Activated CD4-positive, CD25-positive, alpha-beta regulatory T cell (primary cell): Measurements from ENCODE around the gene TRABD.

Experiments used
- DNase-seq, 4 experiments: peaks; one replicate each; lab custom pipeline; 2025; lab: John Stamatoyannopoulos, UW

The TRABD gene

GRCh38 chr22:50186761-50187523 is 1.2 kb downstream of the TRABD start:
- no peak for DNase-seq

- DNase-seq: no peak
These were observed 2.6 kb downstream of the TRABD start for GRCh38 chr22:50188356-50188755.

- no peak for DNase-seq
These were observed 3.6 kb downstream of the TRABD start for GRCh38 chr22:50189184-50189848.

GRCh38 chr22:50189849-50190181 is 4.1 kb downstream of the TRABD start:
- no peak for DNase-seq

- peak; percentile 53 to 72 (median 64) for DNase-seq
These were observed 4.6 kb downstream of the TRABD start for GRCh38 chr22:50190182-50190940.

GRCh38 chr22:50190941-50191741 is 5.4 kb downstream of the TRABD start:
- DNase-seq: peak; percentile 46 to 76 (median 68)

GRCh38 chr22:50192436-50193204 is 6.9 kb downstream of the TRABD start:
- DNase-seq: peak in 2 of 4 experiments; percentile 51 to 53

GRCh38 chr22:50193621-50194020 is 7.9 kb downstream of the TRABD start:
- DNase-seq: no peak

GRCh38 chr22:50194037-50194805 is 8.5 kb downstream of the TRABD start:
- no peak for DNase-seq

- DNase-seq: no peak
These were observed 10.5 kb downstream of the TRABD start for GRCh38 chr22:50196256-50196655.

- DNase-seq: no peak
These were observed 11.5 kb downstream of the TRABD start for GRCh38 chr22:50197000-50197800.

- no peak for DNase-seq
These were observed 12.3 kb downstream of the TRABD start for GRCh38 chr22:50197856-50198623.

GRCh38 chr22:50198624-50199017 is 12.9 kb downstream of the TRABD start:
- DNase-seq: no peak

- DNase-seq: no peak
These were observed 13.6 kb downstream of the TRABD start for GRCh38 chr22:50199251-50199721.

- no peak for DNase-seq
These were observed 14.2 kb downstream of the TRABD start for GRCh38 chr22:50199829-50200460.

- peak; percentile 86 to 95 (median 92) for DNase-seq
These were observed 14.9 kb downstream of the TRABD start, which contains the start of gene SELENOO for GRCh38 chr22:50200461-50201190. Gene SELENOO (plus strand): TSS chr22:50201011. CDS start chr22:50201037, 26 bp downstream.
